GM23338 (cell line): Measurements from ENCODE around the gene TECPR2. TPM values are rescaled to one million over a fixed set of nuclear protein-coding genes. Genes with fewer than 3 reads are reported as not detected.

Source experiments
- ATAC-seq: fragments of 200-7000 bp; cut with Tn5 transposase; 3 replicates; pipeline ENCODE4 v1.9.1; 2020
- DNase-seq: peaks from one replicate; pipeline ENCODE4 v3.0.0-alpha.2; 2015; ENCODE audit warnings: low spot score
- H2AFZ ChIP-seq: fragments of 200-600 bp; sonication (generic); 2 replicates; pipeline ENCODE4 v1.8.0; 2016; ENCODE audit warnings: antibody characterized with exemption, mild to moderate bottlenecking, moderate library complexity
- H3F3A ChIP-seq: fragments of 200-600 bp; sonication (generic); replicated peaks from 2 replicates; pipeline ENCODE4 v1.8.0; 2017; ENCODE audit warnings: antibody characterized with exemption, mixed run types, low read depth
- H3K27ac ChIP-seq: fragments of 200-600 bp; sonication (generic); 2 replicates; pipeline ENCODE4 v1.6.1; 2016; ENCODE audit warnings: low read depth
- H3K27me3 ChIP-seq: fragments of 200-600 bp; sonication (generic); 2 replicates; pipeline ENCODE4 v1.8.0; 2016; ENCODE audit warnings: mild to moderate bottlenecking, mixed run types, moderate library complexity; ENCODE audit not compliant: insufficient read depth
- H3K36me3 ChIP-seq: fragments of 200-600 bp; sonication (generic); 2 replicates; pipeline ENCODE4 v1.8.0; 2016; ENCODE audit warnings: mild to moderate bottlenecking; ENCODE audit not compliant: insufficient read depth
- H3K4me1 ChIP-seq: fragments of 200-600 bp; sonication (generic); 2 replicates; pipeline ENCODE4 v1.8.0; 2016; ENCODE audit warnings: mild to moderate bottlenecking, moderate library complexity; ENCODE audit not compliant: insufficient read depth
- H3K4me2 ChIP-seq: fragments of 200-600 bp; sonication (generic); 2 replicates; pipeline ENCODE4 v1.7.1; 2017; ENCODE audit warnings: mixed run types
- H3K4me3 ChIP-seq: fragments of 200-600 bp; sonication (generic); 2 replicates; pipeline ENCODE4 v1.6.1; 2016; ENCODE audit warnings: mixed run types
- H3K79me2 ChIP-seq: fragments of 200-600 bp; sonication (generic); replicated peaks from 2 replicates; pipeline ENCODE4 v1.8.0; 2017; ENCODE audit warnings: mild to moderate bottlenecking; ENCODE audit not compliant: insufficient read depth
- H3K9me2 ChIP-seq: fragments of 200-600 bp; sonication (generic); 2 replicates; pipeline ENCODE4 v1.8.0; 2017; ENCODE audit not compliant: insufficient read depth
- H4K20me1 ChIP-seq: fragments of 200-600 bp; sonication (generic); replicated peaks from 2 replicates; pipeline ENCODE4 v1.8.0; 2017; ENCODE audit warnings: mild to moderate bottlenecking; ENCODE audit not compliant: insufficient read depth
- H3K27ac Mint-ChIP-seq: 2 replicates; pipeline ENCODE4 v1.8.0; 2020; ENCODE audit warnings: inconsistent platforms, mild to moderate bottlenecking, moderate library complexity, mixed read lengths
- H3K27me3 Mint-ChIP-seq: 3 replicates; pipeline ENCODE4 v1.8.0; 2022; ENCODE audit warnings: low read depth, mild to moderate bottlenecking, moderate library complexity, mixed read lengths, inconsistent platforms; ENCODE audit not compliant: insufficient read depth, poor library complexity
- H3K36me3 Mint-ChIP-seq: 3 replicates; pipeline ENCODE4 v1.8.0; 2021; ENCODE audit warnings: low read depth, mild to moderate bottlenecking, inconsistent platforms, moderate library complexity, mixed read lengths
- H3K4me1 Mint-ChIP-seq: 3 replicates; pipeline ENCODE4 v1.8.0; 2020; ENCODE audit warnings: mild to moderate bottlenecking, inconsistent platforms, mixed read lengths
- H3K4me3 Mint-ChIP-seq: 3 replicates; pipeline ENCODE4 v1.8.0; 2021; ENCODE audit warnings: moderate library complexity, mild to moderate bottlenecking, inconsistent platforms, mixed read lengths
- H3K9me3 Mint-ChIP-seq: 3 replicates; pipeline ENCODE4 v1.8.0; 2020; ENCODE audit warnings: moderate library complexity, mild to moderate bottlenecking, inconsistent platforms, mixed read lengths
- CREB1 ChIP-seq: fragments of 250-450 bp; sonication (Bioruptor Pico); IDR thresholded peaks from 2 replicates; pipeline ENCODE4 v1.5.0; 2020; ENCODE audit warnings: low read depth, mild to moderate bottlenecking, moderate library complexity
- EZH2 ChIP-seq: fragments of 200-600 bp; sonication (generic); IDR thresholded peaks from one replicate; pipeline ENCODE4 v1.8.0; 2017; ENCODE audit warnings: antibody characterized with exemption, mild to moderate bottlenecking, low read depth; ENCODE audit not compliant: unreplicated experiment
- EZH2phosphoT487 ChIP-seq: fragments of 200-600 bp; sonication (generic); IDR thresholded peaks from one replicate; pipeline ENCODE4 v1.8.1; 2018; ENCODE audit warnings: antibody characterized with exemption; ENCODE audit not compliant: unreplicated experiment
- JUNB ChIP-seq: IDR thresholded peaks from one replicate; pipeline ENCODE4 v1.6.1; 2016; ENCODE audit warnings: antibody characterized with exemption; ENCODE audit not compliant: unreplicated experiment
- NANOG ChIP-seq: IDR thresholded peaks from 2 replicates; pipeline ENCODE4 v1.6.1; 2016; ENCODE audit warnings: antibody characterized with exemption, borderline replicate concordance
- POLR2AphosphoS5 ChIP-seq: IDR thresholded peaks from 2 replicates; pipeline ENCODE4 v1.6.1; 2016; ENCODE audit warnings: antibody characterized with exemption, low read depth
- STAT1 ChIP-seq: IDR thresholded peaks from one replicate; pipeline ENCODE4 v1.6.1; 2016; ENCODE audit warnings: antibody characterized with exemption; ENCODE audit not compliant: unreplicated experiment
- ZNF114 ChIP-seq: fragments of 250-450 bp; sonication (Bioruptor Pico); IDR thresholded peaks from 2 replicates; pipeline ENCODE4 v1.5.0; 2020; ENCODE audit warnings: mild to moderate bottlenecking, moderate library complexity
- ZNF331 ChIP-seq: fragments of 250-450 bp; sonication (Bioruptor Pico); IDR thresholded peaks from 2 replicates; pipeline ENCODE4 v1.5.0; 2020; ENCODE audit warnings: low read depth, mild to moderate bottlenecking, moderate library complexity
- polyA plus RNA-seq: library from polyadenylated mRNA; unstranded; fragments of >200 nt; fragmentation: Nextera tagmentation; extraction: Ambion mirVana; gene quantifications from 2 replicates; pipeline ENCODE4 v1.2.1, GENCODE V29; 2016
- total RNA-seq: library from RNA; depleted of rRNA; stranded (reverse); fragments of >200 nt; shearing (Covaris generic); gene quantifications from 2 replicates; pipeline ENCODE4 v1.2.3, GENCODE V29; 2014
- TF ChIP-seq, protein P1 (sequence below): IDR thresholded peaks from 2 replicates; pipeline ENCODE4 v1.6.1; 2016; ENCODE audit warnings: antibody characterized with exemption
- TF ChIP-seq, protein P2 (sequence below): IDR thresholded peaks from one replicate; pipeline ENCODE4 v1.6.1; 2018; ENCODE audit warnings: antibody characterized with exemption; ENCODE audit not compliant: unreplicated experiment
- TF ChIP-seq, protein P3 (sequence below): fragments of 250-450 bp; sonication (Bioruptor Pico); IDR thresholded peaks from 2 replicates; pipeline ENCODE4 v1.5.0; 2020; ENCODE audit warnings: mild to moderate bottlenecking, moderate library complexity
- TF ChIP-seq, protein P4 (sequence below), 2 experiments: fragments of 200-600 bp in 1 of 2; sonication (generic) in 1 of 2; conservative IDR thresholded peaks; 2 replicates each; pipeline versions ENCODE4 v1.5.1 to v1.6.1; 2016 to 2017; ENCODE audit warnings: antibody characterized with exemption in 2 of 2, low read depth in 2 of 2, mild to moderate bottlenecking in 2 of 2, moderate library complexity in 1 of 2

Gene TECPR2
- total and polyA plus RNA-seq, 2 experiments from 2014 or later: 4.8 to 20.5 TPM

DNA sequence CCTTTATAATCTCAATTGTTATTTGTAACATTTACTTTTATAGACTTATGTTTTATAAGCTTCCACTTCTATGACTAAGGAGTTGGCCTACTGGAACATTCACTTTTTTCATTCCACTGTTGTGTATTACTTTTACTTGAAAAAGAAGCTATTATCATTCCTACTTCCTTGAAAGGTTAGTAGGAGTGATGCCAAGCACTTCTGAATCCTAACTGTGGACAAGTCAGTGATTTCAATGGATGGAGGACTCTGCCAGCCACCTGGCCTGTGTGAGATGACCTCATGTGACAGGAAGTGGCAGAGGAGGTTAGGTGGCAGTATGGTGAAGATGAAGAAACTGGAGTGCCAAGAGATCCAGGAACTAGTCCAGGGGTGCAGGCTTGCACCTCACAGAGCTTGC lies 46.0 kb downstream of the TECPR2 start:
- H3K79me2 ChIP-seq: no peaks in the 10 kb centered on the region
- 0 out of 2 replicates have a peak overlapping the region, but pooled peaks have one; percentile 10 for H3K4me2 ChIP-seq
- peak overlapping the region; percentile 76; the same call in 1 of the 2 replicates for H3K27ac ChIP-seq
- no peak overlapping the region for H2AFZ ChIP-seq
- H3K4me1 Mint-ChIP-seq: peaks cover 25% of the 10 kb centered on the region
- peaks cover 1% of the 10 kb centered on the region for H3K27me3 Mint-ChIP-seq
- DNase-seq (no peak), ATAC-seq (no peak)
- no peaks in the 10 kb centered on the region for H3K9me3 Mint-ChIP-seq
- H3K36me3 ChIP-seq: no peaks in the 10 kb centered on the region
- peak overlapping the region; percentile 34 for H3K27ac Mint-ChIP-seq
- TF ChIP-seq ZNF331 (CRISPR knock-in tag): no peak
- no peak for TF ChIP-seq ZNF114 (CRISPR knock-in tag)
- no peak for TF ChIP-seq JUNB
- TF ChIP-seq, protein P1, sequence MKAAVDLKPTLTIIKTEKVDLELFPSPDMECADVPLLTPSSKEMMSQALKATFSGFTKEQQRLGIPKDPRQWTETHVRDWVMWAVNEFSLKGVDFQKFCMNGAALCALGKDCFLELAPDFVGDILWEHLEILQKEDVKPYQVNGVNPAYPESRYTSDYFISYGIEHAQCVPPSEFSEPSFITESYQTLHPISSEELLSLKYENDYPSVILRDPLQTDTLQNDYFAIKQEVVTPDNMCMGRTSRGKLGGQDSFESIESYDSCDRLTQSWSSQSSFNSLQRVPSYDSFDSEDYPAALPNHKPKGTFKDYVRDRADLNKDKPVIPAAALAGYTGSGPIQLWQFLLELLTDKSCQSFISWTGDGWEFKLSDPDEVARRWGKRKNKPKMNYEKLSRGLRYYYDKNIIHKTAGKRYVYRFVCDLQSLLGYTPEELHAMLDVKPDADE: no peak
- TF ChIP-seq POLR2AphosphoS5: no peak
- TF ChIP-seq EZH2: no peak
- no peak for TF ChIP-seq EZH2phosphoT487
- no peak for TF ChIP-seq NANOG
- TF ChIP-seq, protein P2, sequence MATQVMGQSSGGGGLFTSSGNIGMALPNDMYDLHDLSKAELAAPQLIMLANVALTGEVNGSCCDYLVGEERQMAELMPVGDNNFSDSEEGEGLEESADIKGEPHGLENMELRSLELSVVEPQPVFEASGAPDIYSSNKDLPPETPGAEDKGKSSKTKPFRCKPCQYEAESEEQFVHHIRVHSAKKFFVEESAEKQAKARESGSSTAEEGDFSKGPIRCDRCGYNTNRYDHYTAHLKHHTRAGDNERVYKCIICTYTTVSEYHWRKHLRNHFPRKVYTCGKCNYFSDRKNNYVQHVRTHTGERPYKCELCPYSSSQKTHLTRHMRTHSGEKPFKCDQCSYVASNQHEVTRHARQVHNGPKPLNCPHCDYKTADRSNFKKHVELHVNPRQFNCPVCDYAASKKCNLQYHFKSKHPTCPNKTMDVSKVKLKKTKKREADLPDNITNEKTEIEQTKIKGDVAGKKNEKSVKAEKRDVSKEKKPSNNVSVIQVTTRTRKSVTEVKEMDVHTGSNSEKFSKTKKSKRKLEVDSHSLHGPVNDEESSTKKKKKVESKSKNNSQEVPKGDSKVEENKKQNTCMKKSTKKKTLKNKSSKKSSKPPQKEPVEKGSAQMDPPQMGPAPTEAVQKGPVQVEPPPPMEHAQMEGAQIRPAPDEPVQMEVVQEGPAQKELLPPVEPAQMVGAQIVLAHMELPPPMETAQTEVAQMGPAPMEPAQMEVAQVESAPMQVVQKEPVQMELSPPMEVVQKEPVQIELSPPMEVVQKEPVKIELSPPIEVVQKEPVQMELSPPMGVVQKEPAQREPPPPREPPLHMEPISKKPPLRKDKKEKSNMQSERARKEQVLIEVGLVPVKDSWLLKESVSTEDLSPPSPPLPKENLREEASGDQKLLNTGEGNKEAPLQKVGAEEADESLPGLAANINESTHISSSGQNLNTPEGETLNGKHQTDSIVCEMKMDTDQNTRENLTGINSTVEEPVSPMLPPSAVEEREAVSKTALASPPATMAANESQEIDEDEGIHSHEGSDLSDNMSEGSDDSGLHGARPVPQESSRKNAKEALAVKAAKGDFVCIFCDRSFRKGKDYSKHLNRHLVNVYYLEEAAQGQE: no peak
- TF ChIP-seq, protein P3, sequence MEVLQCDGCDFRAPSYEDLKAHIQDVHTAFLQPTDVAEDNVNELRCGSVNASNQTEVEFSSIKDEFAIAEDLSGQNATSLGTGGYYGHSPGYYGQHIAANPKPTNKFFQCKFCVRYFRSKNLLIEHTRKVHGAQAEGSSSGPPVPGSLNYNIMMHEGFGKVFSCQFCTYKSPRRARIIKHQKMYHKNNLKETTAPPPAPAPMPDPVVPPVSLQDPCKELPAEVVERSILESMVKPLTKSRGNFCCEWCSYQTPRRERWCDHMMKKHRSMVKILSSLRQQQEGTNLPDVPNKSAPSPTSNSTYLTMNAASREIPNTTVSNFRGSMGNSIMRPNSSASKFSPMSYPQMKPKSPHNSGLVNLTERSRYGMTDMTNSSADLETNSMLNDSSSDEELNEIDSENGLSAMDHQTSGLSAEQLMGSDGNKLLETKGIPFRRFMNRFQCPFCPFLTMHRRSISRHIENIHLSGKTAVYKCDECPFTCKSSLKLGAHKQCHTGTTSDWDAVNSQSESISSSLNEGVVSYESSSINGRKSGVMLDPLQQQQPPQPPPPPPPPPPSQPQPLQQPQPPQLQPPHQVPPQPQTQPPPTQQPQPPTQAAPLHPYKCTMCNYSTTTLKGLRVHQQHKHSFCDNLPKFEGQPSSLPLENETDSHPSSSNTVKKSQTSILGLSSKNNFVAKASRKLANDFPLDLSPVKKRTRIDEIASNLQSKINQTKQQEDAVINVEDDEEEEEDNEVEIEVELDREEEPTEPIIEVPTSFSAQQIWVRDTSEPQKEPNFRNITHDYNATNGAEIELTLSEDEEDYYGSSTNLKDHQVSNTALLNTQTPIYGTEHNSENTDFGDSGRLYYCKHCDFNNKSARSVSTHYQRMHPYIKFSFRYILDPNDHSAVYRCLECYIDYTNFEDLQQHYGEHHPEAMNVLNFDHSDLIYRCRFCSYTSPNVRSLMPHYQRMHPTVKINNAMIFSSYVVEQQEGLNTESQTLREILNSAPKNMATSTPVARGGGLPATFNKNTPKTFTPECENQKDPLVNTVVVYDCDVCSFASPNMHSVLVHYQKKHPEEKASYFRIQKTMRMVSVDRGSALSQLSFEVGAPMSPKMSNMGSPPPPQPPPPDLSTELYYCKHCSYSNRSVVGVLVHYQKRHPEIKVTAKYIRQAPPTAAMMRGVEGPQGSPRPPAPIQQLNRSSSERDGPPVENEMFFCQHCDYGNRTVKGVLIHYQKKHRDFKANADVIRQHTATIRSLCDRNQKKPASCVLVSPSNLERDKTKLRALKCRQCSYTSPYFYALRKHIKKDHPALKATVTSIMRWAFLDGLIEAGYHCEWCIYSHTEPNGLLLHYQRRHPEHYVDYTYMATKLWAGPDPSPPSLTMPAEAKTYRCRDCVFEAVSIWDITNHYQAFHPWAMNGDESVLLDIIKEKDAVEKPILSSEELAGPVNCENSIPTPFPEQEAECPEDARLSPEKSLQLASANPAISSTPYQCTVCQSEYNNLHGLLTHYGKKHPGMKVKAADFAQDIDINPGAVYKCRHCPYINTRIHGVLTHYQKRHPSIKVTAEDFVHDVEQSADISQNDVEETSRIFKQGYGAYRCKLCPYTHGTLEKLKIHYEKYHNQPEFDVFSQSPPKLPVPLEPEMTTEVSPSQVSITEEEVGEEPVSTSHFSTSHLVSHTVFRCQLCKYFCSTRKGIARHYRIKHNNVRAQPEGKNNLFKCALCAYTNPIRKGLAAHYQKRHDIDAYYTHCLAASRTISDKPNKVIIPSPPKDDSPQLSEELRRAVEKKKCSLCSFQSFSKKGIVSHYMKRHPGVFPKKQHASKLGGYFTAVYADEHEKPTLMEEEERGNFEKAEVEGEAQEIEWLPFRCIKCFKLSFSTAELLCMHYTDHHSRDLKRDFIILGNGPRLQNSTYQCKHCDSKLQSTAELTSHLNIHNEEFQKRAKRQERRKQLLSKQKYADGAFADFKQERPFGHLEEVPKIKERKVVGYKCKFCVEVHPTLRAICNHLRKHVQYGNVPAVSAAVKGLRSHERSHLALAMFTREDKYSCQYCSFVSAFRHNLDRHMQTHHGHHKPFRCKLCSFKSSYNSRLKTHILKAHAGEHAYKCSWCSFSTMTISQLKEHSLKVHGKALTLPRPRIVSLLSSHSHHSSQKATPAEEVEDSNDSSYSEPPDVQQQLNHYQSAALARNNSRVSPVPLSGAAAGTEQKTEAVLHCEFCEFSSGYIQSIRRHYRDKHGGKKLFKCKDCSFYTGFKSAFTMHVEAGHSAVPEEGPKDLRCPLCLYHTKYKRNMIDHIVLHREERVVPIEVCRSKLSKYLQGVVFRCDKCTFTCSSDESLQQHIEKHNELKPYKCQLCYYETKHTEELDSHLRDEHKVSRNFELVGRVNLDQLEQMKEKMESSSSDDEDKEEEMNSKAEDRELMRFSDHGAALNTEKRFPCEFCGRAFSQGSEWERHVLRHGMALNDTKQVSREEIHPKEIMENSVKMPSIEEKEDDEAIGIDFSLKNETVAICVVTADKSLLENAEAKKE (CRISPR knock-in tag): no peak
- TF ChIP-seq STAT1: no peak
- TF ChIP-seq, protein P4, sequence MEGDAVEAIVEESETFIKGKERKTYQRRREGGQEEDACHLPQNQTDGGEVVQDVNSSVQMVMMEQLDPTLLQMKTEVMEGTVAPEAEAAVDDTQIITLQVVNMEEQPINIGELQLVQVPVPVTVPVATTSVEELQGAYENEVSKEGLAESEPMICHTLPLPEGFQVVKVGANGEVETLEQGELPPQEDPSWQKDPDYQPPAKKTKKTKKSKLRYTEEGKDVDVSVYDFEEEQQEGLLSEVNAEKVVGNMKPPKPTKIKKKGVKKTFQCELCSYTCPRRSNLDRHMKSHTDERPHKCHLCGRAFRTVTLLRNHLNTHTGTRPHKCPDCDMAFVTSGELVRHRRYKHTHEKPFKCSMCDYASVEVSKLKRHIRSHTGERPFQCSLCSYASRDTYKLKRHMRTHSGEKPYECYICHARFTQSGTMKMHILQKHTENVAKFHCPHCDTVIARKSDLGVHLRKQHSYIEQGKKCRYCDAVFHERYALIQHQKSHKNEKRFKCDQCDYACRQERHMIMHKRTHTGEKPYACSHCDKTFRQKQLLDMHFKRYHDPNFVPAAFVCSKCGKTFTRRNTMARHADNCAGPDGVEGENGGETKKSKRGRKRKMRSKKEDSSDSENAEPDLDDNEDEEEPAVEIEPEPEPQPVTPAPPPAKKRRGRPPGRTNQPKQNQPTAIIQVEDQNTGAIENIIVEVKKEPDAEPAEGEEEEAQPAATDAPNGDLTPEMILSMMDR (conservative IDR thresholded peaks at IDR 0.05; ENCODE audit: low read depth in 2 of 2): no peak
- no peak for TF ChIP-seq CREB1 (CRISPR knock-in tag)
- peaks cover 5% of the 10 kb centered on the region; the same call in 1 of the 2 replicates for H3F3A ChIP-seq
- H3K4me1 ChIP-seq: peaks cover 19% of the 10 kb centered on the region
- no peak overlapping the region; the same call in 2 of the 3 replicates for H3K4me3 Mint-ChIP-seq
- no peaks in the 10 kb centered on the region for H3K27me3 ChIP-seq
- no peaks in the 10 kb centered on the region for H4K20me1 ChIP-seq
- peaks cover 22% of the 10 kb centered on the region for H3K36me3 Mint-ChIP-seq
- H3K4me3 ChIP-seq: no peak overlapping the region
- H3K9me2 ChIP-seq: no peaks in the 10 kb centered on the region
